CD14-positive monocyte (primary cell): ENCODE results near the gene GNL3. TPM values are rescaled to one million over a fixed set of nuclear protein-coding genes. Genes with fewer than 3 reads are reported as not detected.

Experiments used
- DNase-seq, 3 donors: peaks; one replicate each; pipeline ENCODE4 v3.0.0-alpha.2; 2011 to 2022
- H2AFZ ChIP-seq: 2 replicates; pipeline ENCODE4 v1.6.0; 2012; ENCODE audit warnings: mild to moderate bottlenecking, low read depth, low read length, inconsistent platforms; ENCODE audit not compliant: insufficient read depth, poor library complexity, severe bottlenecking
- H3K27ac ChIP-seq, 2 donors: 1 replicate in 1 of 2; 2 replicates in 1 of 2; pipeline ENCODE4 v1.5.1; 2012 to 2013; ENCODE audit warnings: low read length in 2 of 2, control low read depth in 1 of 2, inconsistent platforms in 1 of 2, low read depth in 1 of 2, mild to moderate bottlenecking in 1 of 2
- H3K27me3 ChIP-seq, 2 donors: one replicate each; pipeline versions ENCODE4 v1.6.0 to v1.6.1; 2011 to 2013; ENCODE audit warnings: low read length in 2 of 2; ENCODE audit not compliant: control insufficient read depth in 2 of 2, insufficient read depth in 2 of 2
- H3K36me3 ChIP-seq, 2 donors: replicated peaks in 1 of 2; 1 replicate in 1 of 2; 2 replicates in 1 of 2; pipeline versions ENCODE4 v1.5.1 to v1.6.1; 2012 to 2013; ENCODE audit warnings: low read length in 2 of 2, control low read depth in 1 of 2, inconsistent platforms in 1 of 2, mild to moderate bottlenecking in 1 of 2; ENCODE audit not compliant: insufficient read depth in 2 of 2, control insufficient read depth in 1 of 2
- H3K4me1 ChIP-seq, 2 donors: 1 replicate in 1 of 2; 2 replicates in 1 of 2; pipeline versions ENCODE4 v1.5.1 to v1.6.1; 2012 to 2013; ENCODE audit warnings: low read length in 2 of 2, control low read depth in 1 of 2, inconsistent platforms in 1 of 2, mild to moderate bottlenecking in 1 of 2, moderate library complexity in 1 of 2; ENCODE audit not compliant: insufficient read depth in 2 of 2, control insufficient read depth in 1 of 2
- H3K4me2 ChIP-seq: replicated peaks from 2 replicates; pipeline ENCODE3; 2012; ENCODE audit warnings: low read length, moderate library complexity, mild to moderate bottlenecking; ENCODE audit not compliant: poor library complexity, severe bottlenecking; ENCODE audit errors: extremely low read depth
- H3K4me3 ChIP-seq, 3 experiments: fragments of 200-600 bp in 1 of 3; sonication (generic) in 1 of 3; replicated peaks in 1 of 3; 1 replicate in 2 of 3; 2 replicates in 1 of 3; pipeline ENCODE4 v1.5.1; 2011 to 2013; ENCODE audit warnings: low read length in 3 of 3, mild to moderate bottlenecking in 3 of 3, control low read depth in 2 of 3, low read depth in 2 of 3, inconsistent platforms in 1 of 3, moderate library complexity in 1 of 3
- H3K79me2 ChIP-seq: 2 replicates; pipeline ENCODE4 v1.6.0; 2012; ENCODE audit warnings: mild to moderate bottlenecking, control low read depth, inconsistent platforms, low read length, moderate library complexity; ENCODE audit not compliant: insufficient read depth
- H3K9ac ChIP-seq: 2 replicates; pipeline ENCODE4 v1.6.0; 2017; ENCODE audit warnings: low read length, mild to moderate bottlenecking; ENCODE audit not compliant: insufficient read depth, poor library complexity, severe bottlenecking
- H3K9me3 ChIP-seq, 2 donors: replicated peaks in 1 of 2; 1 replicate in 1 of 2; 2 replicates in 1 of 2; pipeline versions ENCODE4 v1.5.1 to v1.6.1; 2012 to 2013; ENCODE audit warnings: low read length in 2 of 2, control low read depth in 1 of 2; ENCODE audit not compliant: control insufficient read depth in 1 of 2, insufficient read depth in 1 of 2
- H4K20me1 ChIP-seq: 2 replicates; pipeline ENCODE4 v1.6.0; 2012; ENCODE audit warnings: mild to moderate bottlenecking, low read length, control low read depth, moderate library complexity; ENCODE audit not compliant: insufficient read depth
- H3K27ac Mint-ChIP-seq, 7 donors: one replicate each; pipeline ENCODE4 v1.8.0; 2020; ENCODE audit warnings: mild to moderate bottlenecking in 7 of 7, mixed read lengths in 7 of 7, moderate library complexity in 6 of 7, inconsistent platforms in 2 of 7
- H3K27me3 Mint-ChIP-seq, 3 donors: one replicate each; pipeline ENCODE4 v1.8.0; 2021 to 2022; ENCODE audit warnings: low read depth in 3 of 3, mild to moderate bottlenecking in 3 of 3, mixed read lengths in 3 of 3, moderate library complexity in 3 of 3, inconsistent platforms in 1 of 3
- H3K36me3 Mint-ChIP-seq, 2 donors: one replicate each; pipeline ENCODE4 v1.8.0; 2020; ENCODE audit warnings: mixed read lengths in 2 of 2, inconsistent platforms in 1 of 2, mild to moderate bottlenecking in 1 of 2
- H3K4me1 Mint-ChIP-seq: one replicate; pipeline ENCODE4 v1.8.0; 2020; ENCODE audit warnings: mild to moderate bottlenecking, mixed read lengths
- H3K4me3 Mint-ChIP-seq, 2 donors: one replicate each; pipeline ENCODE4 v1.8.0; 2020; ENCODE audit warnings: mild to moderate bottlenecking in 2 of 2, mixed read lengths in 2 of 2, moderate library complexity in 1 of 2
- H3K9me3 Mint-ChIP-seq, 7 donors: one replicate each; pipeline ENCODE4 v1.8.0; 2020 to 2022; ENCODE audit warnings: mixed read lengths in 7 of 7, mild to moderate bottlenecking in 6 of 7, moderate library complexity in 6 of 7, inconsistent platforms in 2 of 7
- WGBS: methylation state at CpG from one replicate; pipeline ENCODE4 v1.1.5; 2013; ENCODE audit warnings: missing lambda C conversion rate; ENCODE audit not compliant: insufficient coverage; 5-methylcytosine and 5-hydroxymethylcytosine counted together
- intact Hi-C, 2 donors: fragments of 100-400 bp; cut with micrococcal nuclease; formaldehyde crosslinking; loops; one replicate each; pipeline versions ENCODE4 v1.15.0 to v1.15.1; 2023
- polyA plus RNA-seq, 3 donors: library from polyadenylated mRNA; depleted of rRNA in 1 of 3; unstranded in 2 of 3; stranded (reverse) in 1 of 3; fragments of 300-500 nt in 2 of 3; fragments of >200 nt in 1 of 3; fragmentation: Illumina TruSeq in 2 of 3; gene quantifications; 1 replicate in 2 of 3; 2 replicates in 1 of 3; pipeline ENCODE4 v1.2.3, GENCODE V29; 2012 to 2021
- TF ChIP-seq, protein P1 (sequence below): fragments of 200-600 bp; IDR thresholded peaks from one replicate; pipeline ENCODE4 v1.8.0; 2022; ENCODE audit warnings: antibody characterized with exemption, mild to moderate bottlenecking

Gene GNL3
- polyA plus RNA-seq, 3 donors = 13.4 to 18.7 (median 16.7) TPM

- DNase-seq = no peak
- Mint-ChIP-seq H3K27ac (peak overlapping the region in 1 of 7 donors; percentile 40), H3K9me3 (no peaks in the 10 kb centered on the region), H3K4me3 (no peak overlapping the region), H3K4me1 (no peaks in the 10 kb centered on the region), H3K36me3 (peaks cover 73 to 92% of the 10 kb centered on the region in 2 donors), H3K27me3 (no peaks in the 10 kb centered on the region)
- no CpG with 5 or more reads among the region's 3 CpGs for WGBS
- no peaks in the 10 kb centered on the region for H3K4me1 ChIP-seq
- no peak overlapping the region for H3K4me2 ChIP-seq
- TF ChIP-seq, protein P1, sequence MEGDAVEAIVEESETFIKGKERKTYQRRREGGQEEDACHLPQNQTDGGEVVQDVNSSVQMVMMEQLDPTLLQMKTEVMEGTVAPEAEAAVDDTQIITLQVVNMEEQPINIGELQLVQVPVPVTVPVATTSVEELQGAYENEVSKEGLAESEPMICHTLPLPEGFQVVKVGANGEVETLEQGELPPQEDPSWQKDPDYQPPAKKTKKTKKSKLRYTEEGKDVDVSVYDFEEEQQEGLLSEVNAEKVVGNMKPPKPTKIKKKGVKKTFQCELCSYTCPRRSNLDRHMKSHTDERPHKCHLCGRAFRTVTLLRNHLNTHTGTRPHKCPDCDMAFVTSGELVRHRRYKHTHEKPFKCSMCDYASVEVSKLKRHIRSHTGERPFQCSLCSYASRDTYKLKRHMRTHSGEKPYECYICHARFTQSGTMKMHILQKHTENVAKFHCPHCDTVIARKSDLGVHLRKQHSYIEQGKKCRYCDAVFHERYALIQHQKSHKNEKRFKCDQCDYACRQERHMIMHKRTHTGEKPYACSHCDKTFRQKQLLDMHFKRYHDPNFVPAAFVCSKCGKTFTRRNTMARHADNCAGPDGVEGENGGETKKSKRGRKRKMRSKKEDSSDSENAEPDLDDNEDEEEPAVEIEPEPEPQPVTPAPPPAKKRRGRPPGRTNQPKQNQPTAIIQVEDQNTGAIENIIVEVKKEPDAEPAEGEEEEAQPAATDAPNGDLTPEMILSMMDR = no peak
- no peaks in the 10 kb centered on the region for H3K27me3 ChIP-seq
- H3K27ac ChIP-seq = no peak overlapping the region
- H4K20me1 ChIP-seq = peaks cover 9% of the 10 kb centered on the region
- H3K36me3 ChIP-seq = peaks cover 83 to 100% of the 10 kb centered on the region in 2 donors
- no peak overlapping the region for H3K4me3 ChIP-seq
- intact Hi-C loops = no loop called here
- H3K9ac ChIP-seq = no peak overlapping the region
- H2AFZ ChIP-seq = no peak overlapping the region
- peaks cover 2% of the 10 kb centered on the region for H3K79me2 ChIP-seq
- no peaks in the 10 kb centered on the region for H3K9me3 ChIP-seq
Observed at GRCh38 chr3:52655895-52656294, 29.9 kb upstream of the GNL3 start.

DNA sequence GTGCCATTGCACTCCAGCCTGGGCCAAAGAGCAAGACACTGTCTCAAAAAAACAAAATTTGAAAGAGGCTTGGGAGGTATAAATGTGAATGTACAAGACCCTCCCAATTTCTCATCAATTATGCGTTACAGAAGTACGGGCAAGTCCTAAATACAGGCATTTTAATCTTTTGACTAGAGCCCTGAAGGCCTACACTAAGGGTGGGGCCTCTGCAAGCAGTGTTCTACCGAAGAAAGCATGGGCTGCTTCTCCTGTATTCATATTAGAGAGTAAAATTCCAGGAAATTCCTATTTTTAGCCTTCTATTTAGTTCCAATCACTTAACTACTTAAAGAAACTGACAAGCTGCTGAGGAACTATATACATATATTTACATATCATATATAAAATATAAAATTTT, 25.8 kb upstream of the GNL3 start:
- H2AFZ ChIP-seq = no peak overlapping the region
- Mint-ChIP-seq H3K27ac (no peak overlapping the region), H3K27me3 (no peaks in the 10 kb centered on the region), H3K4me3 (no peak overlapping the region), H3K9me3 (no peaks in the 10 kb centered on the region), H3K36me3 (peaks cover 77 to 91% of the 10 kb centered on the region in 2 donors), H3K4me1 (no peaks in the 10 kb centered on the region)
- H4K20me1 ChIP-seq = peaks cover 16% of the 10 kb centered on the region
- H3K36me3 ChIP-seq = peaks cover 78 to 97% of the 10 kb centered on the region in 2 donors
- H3K9ac ChIP-seq = no peak overlapping the region
- H3K27ac ChIP-seq = no peak overlapping the region
- no peaks in the 10 kb centered on the region for H3K4me1 ChIP-seq
- H3K79me2 ChIP-seq = peaks cover 8% of the 10 kb centered on the region
- TF ChIP-seq, protein P1 = no peak
- no peaks in the 10 kb centered on the region for H3K9me3 ChIP-seq
- DNase-seq = no peak
- no peak overlapping the region for H3K4me3 ChIP-seq
- H3K4me2 ChIP-seq = no peak overlapping the region
- intact Hi-C loops = no loop called here
- H3K27me3 ChIP-seq = no peaks in the 10 kb centered on the region
- WGBS = no CpG with 5 or more reads among the region's 3 CpGs
